ENCODE data around the gene SMIM15.

The SMIM15 gene

DNA sequence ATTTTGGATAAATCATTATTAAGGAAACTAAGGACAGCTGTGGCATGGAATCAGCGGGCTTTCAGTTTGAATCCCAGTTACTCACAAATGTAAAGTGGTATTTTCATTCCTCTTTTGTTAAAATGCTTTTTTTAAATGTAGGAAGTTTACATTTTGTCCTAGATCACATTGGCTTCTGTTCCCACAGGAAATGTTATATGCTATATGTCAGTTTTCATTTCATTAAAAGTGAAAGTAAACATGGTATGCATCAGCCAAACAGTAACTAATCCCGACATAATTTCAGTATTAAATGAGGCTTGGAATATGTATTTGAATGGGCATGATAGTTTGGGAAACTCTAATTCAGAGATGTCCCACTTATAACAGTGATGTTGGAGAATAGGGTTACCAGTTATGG is 18.6 kb upstream of the SMIM15 start:
- no peaks in the 10 kb centered on the region for H3K9me3 ChIP-seq
- no peak overlapping the region for H3K27ac ChIP-seq
- TF ChIP-seq, protein P1, sequence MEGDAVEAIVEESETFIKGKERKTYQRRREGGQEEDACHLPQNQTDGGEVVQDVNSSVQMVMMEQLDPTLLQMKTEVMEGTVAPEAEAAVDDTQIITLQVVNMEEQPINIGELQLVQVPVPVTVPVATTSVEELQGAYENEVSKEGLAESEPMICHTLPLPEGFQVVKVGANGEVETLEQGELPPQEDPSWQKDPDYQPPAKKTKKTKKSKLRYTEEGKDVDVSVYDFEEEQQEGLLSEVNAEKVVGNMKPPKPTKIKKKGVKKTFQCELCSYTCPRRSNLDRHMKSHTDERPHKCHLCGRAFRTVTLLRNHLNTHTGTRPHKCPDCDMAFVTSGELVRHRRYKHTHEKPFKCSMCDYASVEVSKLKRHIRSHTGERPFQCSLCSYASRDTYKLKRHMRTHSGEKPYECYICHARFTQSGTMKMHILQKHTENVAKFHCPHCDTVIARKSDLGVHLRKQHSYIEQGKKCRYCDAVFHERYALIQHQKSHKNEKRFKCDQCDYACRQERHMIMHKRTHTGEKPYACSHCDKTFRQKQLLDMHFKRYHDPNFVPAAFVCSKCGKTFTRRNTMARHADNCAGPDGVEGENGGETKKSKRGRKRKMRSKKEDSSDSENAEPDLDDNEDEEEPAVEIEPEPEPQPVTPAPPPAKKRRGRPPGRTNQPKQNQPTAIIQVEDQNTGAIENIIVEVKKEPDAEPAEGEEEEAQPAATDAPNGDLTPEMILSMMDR (IDR thresholded peaks at IDR 0.05) = no peak
- no peaks in the 10 kb centered on the region for H3K27me3 ChIP-seq
- H3K4me3 ChIP-seq (ENCODE audit: low read depth in 1 of 2, low read length in 1 of 2) = no peak overlapping the region
- H3K36me3 ChIP-seq = no peaks in the 10 kb centered on the region
- H3K4me1 ChIP-seq (ENCODE audit: control insufficient read depth in 1 of 2, insufficient read depth in 1 of 2, low read depth in 1 of 2, low read length in 1 of 2) = peaks cover 0 to 6% of the 10 kb centered on the region in 2 experiments

DNA sequence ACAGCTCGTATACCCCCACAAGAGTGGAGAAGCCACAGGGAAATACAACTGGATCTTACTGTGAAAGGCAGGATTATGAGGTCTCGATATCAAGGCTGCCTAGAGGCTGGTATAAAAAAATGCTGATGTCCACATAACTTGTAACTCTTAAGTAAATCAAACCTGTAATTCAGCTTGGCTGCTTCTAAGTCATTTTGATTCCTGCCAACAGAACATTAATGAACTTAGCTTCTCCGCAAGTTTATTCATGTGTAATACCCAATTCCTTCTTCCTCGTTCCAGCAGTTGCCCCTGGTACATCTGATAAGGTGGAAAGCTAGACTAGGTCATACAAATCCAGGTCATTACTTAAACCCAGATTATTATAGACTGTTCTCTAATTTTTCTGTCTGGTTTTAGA is 16.4 kb upstream of the SMIM15 start:
- H3K27me3 ChIP-seq = no peaks in the 10 kb centered on the region
- no peak overlapping the region for H3K4me3 ChIP-seq (ENCODE audit: low read depth in 1 of 2, low read length in 1 of 2)

DNA sequence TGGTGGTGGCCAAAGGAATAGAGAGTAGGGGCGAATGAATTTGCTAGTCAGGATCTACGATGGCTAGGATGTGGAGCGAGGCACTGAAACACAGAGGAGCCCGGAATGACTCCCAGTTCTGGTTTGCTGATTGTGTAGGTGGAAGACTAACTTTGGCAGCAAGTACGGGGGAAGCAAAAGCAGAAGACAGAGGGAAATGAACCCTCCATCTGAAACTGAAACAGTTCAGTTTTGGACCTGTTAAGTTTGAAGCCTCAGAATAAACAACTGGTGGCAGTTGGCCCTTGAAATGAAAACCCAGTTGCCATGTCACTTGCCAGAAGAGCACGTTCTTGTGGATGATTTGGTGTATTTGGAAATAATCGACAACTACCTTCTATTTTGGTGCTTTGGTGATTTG is 15.4 kb upstream of the SMIM15 start:
- no peak overlapping the region for H3K27ac ChIP-seq
- H3K9me3 ChIP-seq = no peaks in the 10 kb centered on the region
- H3K4me3 ChIP-seq (ENCODE audit: low read depth in 1 of 2, low read length in 1 of 2) = no peak overlapping the region
- H3K36me3 ChIP-seq = no peaks in the 10 kb centered on the region
- no peaks in the 10 kb centered on the region for H3K27me3 ChIP-seq
- TF ChIP-seq, protein P1 (IDR thresholded peaks at IDR 0.05) = no peak
- H3K4me1 ChIP-seq (ENCODE audit: control insufficient read depth in 1 of 2, insufficient read depth in 1 of 2, low read depth in 1 of 2, low read length in 1 of 2) = peaks cover 0 to 6% of the 10 kb centered on the region in 2 experiments

More for the DNA sequence above, 16.4 kb upstream of the SMIM15 start:
- Histone ChIP-seq H3K9me3 (no peaks in the 10 kb centered on the region), H3K36me3 (no peaks in the 10 kb centered on the region), H3K4me1 (ENCODE audit: control insufficient read depth in 1 of 2, insufficient read depth in 1 of 2, low read depth in 1 of 2, low read length in 1 of 2) (peaks cover 0 to 6% of the 10 kb centered on the region in 2 experiments), H3K27ac (no peak overlapping the region)
- TF ChIP-seq, protein P1 (IDR thresholded peaks at IDR 0.05) = no peak

DNA sequence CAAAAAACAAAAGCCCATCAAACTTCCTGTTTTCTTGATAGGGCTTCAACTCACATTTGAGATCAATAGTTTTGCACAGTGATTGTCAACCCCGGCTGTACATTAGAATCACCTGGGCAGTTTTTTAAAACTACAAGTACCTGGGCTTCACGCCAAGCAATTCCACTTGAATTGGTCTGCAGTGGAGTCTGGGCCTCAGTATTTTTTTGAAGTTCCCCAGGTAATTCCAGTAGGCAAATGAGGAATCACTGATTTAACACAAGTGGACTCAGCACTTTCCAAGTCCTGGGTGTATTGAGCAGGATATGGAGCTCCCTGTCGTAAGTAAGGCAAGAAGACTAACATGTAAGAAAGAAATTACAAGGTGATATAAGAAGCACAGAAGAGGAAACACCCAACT is 14.8 kb upstream of the SMIM15 start:
- peaks cover 0 to 6% of the 10 kb centered on the region in 2 experiments for H3K4me1 ChIP-seq (ENCODE audit: control insufficient read depth in 1 of 2, insufficient read depth in 1 of 2, low read depth in 1 of 2, low read length in 1 of 2)
- no peaks in the 10 kb centered on the region for H3K9me3 ChIP-seq
- no peaks in the 10 kb centered on the region for H3K27me3 ChIP-seq
- TF ChIP-seq, protein P1 (IDR thresholded peaks at IDR 0.05) = no peak
- no peak overlapping the region for H3K27ac ChIP-seq
- no peak overlapping the region for H3K4me3 ChIP-seq (ENCODE audit: low read depth in 1 of 2, low read length in 1 of 2)
- no peaks in the 10 kb centered on the region for H3K36me3 ChIP-seq

DNA sequence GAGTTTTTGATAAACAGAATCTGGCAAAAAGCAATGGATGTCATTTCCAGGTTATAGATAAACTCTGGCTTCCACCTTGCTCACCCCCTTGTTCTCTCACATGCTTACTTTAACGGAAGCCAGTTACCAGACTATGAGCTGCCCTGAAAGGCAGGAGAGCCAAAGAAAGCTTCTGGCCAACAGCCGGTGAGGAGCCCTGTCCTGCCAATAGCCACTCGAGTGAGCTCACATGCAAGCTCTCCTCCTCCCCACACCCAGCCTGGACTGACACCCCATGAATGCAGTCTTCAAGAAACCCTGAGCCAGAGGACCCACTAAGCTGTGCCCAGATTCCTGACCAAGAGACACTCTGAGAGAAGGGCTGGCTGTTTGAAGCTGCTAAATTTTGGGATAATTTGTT is 14.4 kb upstream of the SMIM15 start:
- Histone ChIP-seq H3K27me3 (no peaks in the 10 kb centered on the region), H3K9me3 (no peaks in the 10 kb centered on the region), H3K4me1 (ENCODE audit: control insufficient read depth in 1 of 2, insufficient read depth in 1 of 2, low read depth in 1 of 2, low read length in 1 of 2) (peaks cover 0 to 6% of the 10 kb centered on the region in 2 experiments), H3K36me3 (no peaks in the 10 kb centered on the region), H3K4me3 (ENCODE audit: low read depth in 1 of 2, low read length in 1 of 2) (no peak overlapping the region), H3K27ac (no peak overlapping the region)
- TF ChIP-seq, protein P1 (IDR thresholded peaks at IDR 0.05) = no peak

DNA sequence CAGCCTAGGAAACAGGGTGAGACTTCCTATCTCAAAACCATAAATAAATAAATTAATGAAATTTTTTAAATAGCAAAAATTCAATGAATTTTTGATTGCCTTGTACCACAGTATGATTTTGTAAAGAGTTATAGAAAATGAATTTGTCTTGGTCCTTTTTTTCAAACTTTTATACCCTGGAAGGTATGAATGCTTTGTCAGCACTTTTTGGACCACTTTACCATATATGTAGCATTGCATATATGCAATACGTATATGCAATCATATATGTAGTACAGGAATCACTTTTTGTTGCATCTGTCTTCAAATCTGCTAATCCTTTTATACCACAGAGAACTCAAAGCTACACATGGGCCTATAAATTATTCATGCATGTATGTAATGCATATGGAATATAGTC is 9.2 kb upstream of the SMIM15 start:
- Histone ChIP-seq H3K27me3 (no peaks in the 10 kb centered on the region), H3K9me3 (no peaks in the 10 kb centered on the region), H3K4me3 (ENCODE audit: low read depth in 1 of 2, low read length in 1 of 2) (no peak overlapping the region), H3K27ac (no peak overlapping the region), H3K36me3 (no peaks in the 10 kb centered on the region), H3K4me1 (ENCODE audit: control insufficient read depth in 1 of 2, insufficient read depth in 1 of 2, low read depth in 1 of 2, low read length in 1 of 2) (no peaks in the 10 kb centered on the region)
- TF ChIP-seq, protein P1 (IDR thresholded peaks at IDR 0.05) = no peak

All from neutrophil (primary cell).